Measurements from ENCODE around the gene KCNG1. TPM values are rescaled to one million over a fixed set of nuclear protein-coding genes. Genes with fewer than 3 reads are reported as not detected.
A peak's percentile ranks its signal among the peaks of the same experiment; 100 is the strongest.

KCNG1 gene
- total RNA-seq, 1 donor from 2014 or later, result 3.6 TPM

DNA sequence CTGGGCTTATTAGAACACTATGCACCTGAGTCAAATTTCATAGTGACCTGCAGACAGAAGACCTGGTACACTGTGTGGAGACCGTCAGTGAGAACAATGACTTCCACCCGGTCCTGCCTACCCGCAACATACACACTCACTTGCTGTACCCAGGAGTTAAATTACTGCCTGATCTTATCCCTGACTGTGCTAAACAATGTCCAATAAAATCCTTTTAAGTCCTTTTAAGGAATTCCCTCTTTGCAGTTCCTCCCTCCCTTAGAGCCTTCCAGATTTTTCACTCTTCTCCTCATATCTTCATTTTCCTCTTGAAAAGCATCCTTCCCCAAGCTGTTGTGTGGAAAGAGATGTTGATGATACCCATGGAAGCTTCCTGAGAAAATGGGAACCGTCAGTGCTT lies 3.4 kb upstream of the KCNG1 start:
- H3K27ac Mint-ChIP-seq (ENCODE audit: unreplicated experiment), result no peak overlapping the region
- H3K4me1 Mint-ChIP-seq (ENCODE audit: low read depth, unreplicated experiment), result no peaks in the 10 kb centered on the region
- TF ChIP-seq, protein P1, sequence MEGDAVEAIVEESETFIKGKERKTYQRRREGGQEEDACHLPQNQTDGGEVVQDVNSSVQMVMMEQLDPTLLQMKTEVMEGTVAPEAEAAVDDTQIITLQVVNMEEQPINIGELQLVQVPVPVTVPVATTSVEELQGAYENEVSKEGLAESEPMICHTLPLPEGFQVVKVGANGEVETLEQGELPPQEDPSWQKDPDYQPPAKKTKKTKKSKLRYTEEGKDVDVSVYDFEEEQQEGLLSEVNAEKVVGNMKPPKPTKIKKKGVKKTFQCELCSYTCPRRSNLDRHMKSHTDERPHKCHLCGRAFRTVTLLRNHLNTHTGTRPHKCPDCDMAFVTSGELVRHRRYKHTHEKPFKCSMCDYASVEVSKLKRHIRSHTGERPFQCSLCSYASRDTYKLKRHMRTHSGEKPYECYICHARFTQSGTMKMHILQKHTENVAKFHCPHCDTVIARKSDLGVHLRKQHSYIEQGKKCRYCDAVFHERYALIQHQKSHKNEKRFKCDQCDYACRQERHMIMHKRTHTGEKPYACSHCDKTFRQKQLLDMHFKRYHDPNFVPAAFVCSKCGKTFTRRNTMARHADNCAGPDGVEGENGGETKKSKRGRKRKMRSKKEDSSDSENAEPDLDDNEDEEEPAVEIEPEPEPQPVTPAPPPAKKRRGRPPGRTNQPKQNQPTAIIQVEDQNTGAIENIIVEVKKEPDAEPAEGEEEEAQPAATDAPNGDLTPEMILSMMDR (IDR thresholded peaks at IDR 0.05; ENCODE audit: partially characterized antibody, unreplicated experiment), result no peak
- no peak for DNase-seq
- no peak overlapping the region for H3K4me3 Mint-ChIP-seq (ENCODE audit: unreplicated experiment)
- H3K36me3 Mint-ChIP-seq (ENCODE audit: unreplicated experiment), result no peaks in the 10 kb centered on the region
- peaks cover 26% of the 10 kb centered on the region for H3K27me3 Mint-ChIP-seq (ENCODE audit: unreplicated experiment)
- peaks cover 10% of the 10 kb centered on the region for H3K9me3 Mint-ChIP-seq (ENCODE audit: unreplicated experiment)

DNA sequence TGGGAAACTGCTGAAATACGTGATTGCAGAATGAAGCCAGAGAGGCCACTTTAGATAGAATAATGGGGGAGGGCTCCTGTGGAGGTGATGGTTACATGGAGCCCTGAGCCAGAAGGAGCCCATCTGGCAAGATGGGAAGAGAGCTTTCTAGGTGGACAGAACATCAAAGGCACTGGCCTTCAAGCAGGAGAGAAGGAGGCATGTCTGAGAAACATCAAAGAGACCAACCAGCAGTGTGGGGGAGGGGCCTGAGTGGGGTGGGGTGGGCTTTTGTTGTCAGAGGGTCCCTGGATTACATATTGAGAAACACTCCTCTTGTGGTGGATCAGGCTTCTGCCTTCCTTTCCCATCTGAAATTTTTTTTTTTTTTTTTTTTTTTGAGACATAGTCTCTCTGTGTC lies 1.9 kb upstream of the KCNG1 start:
- peaks cover 10% of the 10 kb centered on the region for H3K9me3 Mint-ChIP-seq (ENCODE audit: unreplicated experiment)
- H3K36me3 Mint-ChIP-seq (ENCODE audit: unreplicated experiment), result no peaks in the 10 kb centered on the region
- peaks cover 26% of the 10 kb centered on the region for H3K27me3 Mint-ChIP-seq (ENCODE audit: unreplicated experiment)
- TF ChIP-seq, protein P1 (IDR thresholded peaks at IDR 0.05; ENCODE audit: partially characterized antibody, unreplicated experiment), result no peak
- no peak for DNase-seq
- H3K4me3 Mint-ChIP-seq (ENCODE audit: unreplicated experiment), result no peak overlapping the region
- no peaks in the 10 kb centered on the region for H3K4me1 Mint-ChIP-seq (ENCODE audit: low read depth, unreplicated experiment)
- no peak overlapping the region for H3K27ac Mint-ChIP-seq (ENCODE audit: unreplicated experiment)

GRCh38 chr20:51023617-51024155 lies 779 bp upstream of the KCNG1 start:
- no peak for DNase-seq
- Mint-ChIP-seq H3K36me3 (ENCODE audit: unreplicated experiment) (no peaks in the 10 kb centered on the region), H3K27ac (ENCODE audit: unreplicated experiment) (no peak overlapping the region), H3K4me1 (ENCODE audit: low read depth, unreplicated experiment) (no peaks in the 10 kb centered on the region), H3K27me3 (ENCODE audit: unreplicated experiment) (peaks cover 26% of the 10 kb centered on the region), H3K4me3 (ENCODE audit: unreplicated experiment) (peak overlapping the region; percentile 89), H3K9me3 (ENCODE audit: unreplicated experiment) (peaks cover 10% of the 10 kb centered on the region)
- TF ChIP-seq, protein P1 (IDR thresholded peaks at IDR 0.05; ENCODE audit: partially characterized antibody, unreplicated experiment), result no peak

- DNase-seq, result no peak
- H3K4me3 Mint-ChIP-seq (ENCODE audit: unreplicated experiment), result peak overlapping the region; percentile 6
- TF ChIP-seq, protein P1 (IDR thresholded peaks at IDR 0.05; ENCODE audit: partially characterized antibody, unreplicated experiment), result no peak
- peaks cover 10% of the 10 kb centered on the region for H3K9me3 Mint-ChIP-seq (ENCODE audit: unreplicated experiment)
- H3K27ac Mint-ChIP-seq (ENCODE audit: unreplicated experiment), result no peak overlapping the region
- H3K27me3 Mint-ChIP-seq (ENCODE audit: unreplicated experiment), result peaks cover 26% of the 10 kb centered on the region
- H3K4me1 Mint-ChIP-seq (ENCODE audit: low read depth, unreplicated experiment), result no peaks in the 10 kb centered on the region
- no peaks in the 10 kb centered on the region for H3K36me3 Mint-ChIP-seq (ENCODE audit: unreplicated experiment)
Observed at GRCh38 chr20:51022227-51022802, 592 bp downstream of the KCNG1 start.

All from glutamatergic neuron (in vitro differentiated cells).